ENCODE measurements around the gene GPRC5C. TPM values are rescaled to one million over a fixed set of nuclear protein-coding genes. Genes with fewer than 3 reads are reported as not detected.
A peak's percentile ranks its signal among the peaks of the same experiment; 100 is the strongest.

GPRC5C gene
- total and polyA plus RNA-seq, 2 of the 13 experiments (the other 11 are each of a cell fraction or from before 2014, with no cell fraction given): 85.6 to 300 TPM

DNA sequence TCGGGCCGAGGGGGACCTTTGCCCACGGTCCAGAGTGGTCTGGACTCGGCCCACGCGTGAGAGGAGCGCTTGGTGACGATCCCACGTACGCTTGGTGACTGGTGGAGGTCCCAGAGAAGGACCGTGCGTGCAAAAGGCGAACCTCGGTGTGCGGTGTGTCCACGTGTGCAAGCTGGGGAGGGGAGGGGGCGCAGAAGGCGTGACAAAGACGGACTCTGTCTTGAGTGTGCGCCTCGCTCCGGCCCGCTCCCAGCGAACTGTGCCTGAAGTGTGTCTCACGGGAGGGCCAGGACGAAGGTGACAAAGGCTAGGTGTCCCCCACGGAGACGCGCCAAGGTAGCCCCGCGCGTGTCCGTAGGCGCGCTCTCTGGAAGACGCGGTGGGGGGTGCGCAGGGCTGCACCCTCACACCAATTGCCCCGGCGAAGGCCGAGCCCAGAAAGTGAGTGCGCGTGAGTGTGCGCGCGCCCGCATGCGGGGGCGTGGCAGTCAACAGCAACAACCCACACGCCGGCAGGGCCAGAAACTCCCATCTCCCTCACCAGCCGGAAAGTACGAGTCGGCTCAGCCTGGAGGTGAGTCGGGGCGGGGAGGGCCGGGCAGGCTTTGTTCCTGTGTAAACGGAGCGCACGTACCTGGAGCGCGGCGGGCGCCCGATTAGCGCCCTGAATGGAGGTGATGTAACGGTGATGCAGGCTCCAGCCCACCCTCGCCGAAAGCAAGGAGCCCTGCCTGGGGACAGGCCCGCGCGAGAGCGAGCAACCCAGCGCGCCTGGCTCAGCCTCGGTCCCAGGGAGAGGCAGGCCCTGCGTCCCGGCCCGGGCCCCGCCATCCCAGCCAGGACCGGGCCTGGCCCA lies at the start of gene GPRC5C (continued):
- TF ChIP-seq ZFP36L2 (CRISPR knock-in tag; IDR thresholded peaks at IDR 0.05): no peak
- TF ChIP-seq, protein P1, sequence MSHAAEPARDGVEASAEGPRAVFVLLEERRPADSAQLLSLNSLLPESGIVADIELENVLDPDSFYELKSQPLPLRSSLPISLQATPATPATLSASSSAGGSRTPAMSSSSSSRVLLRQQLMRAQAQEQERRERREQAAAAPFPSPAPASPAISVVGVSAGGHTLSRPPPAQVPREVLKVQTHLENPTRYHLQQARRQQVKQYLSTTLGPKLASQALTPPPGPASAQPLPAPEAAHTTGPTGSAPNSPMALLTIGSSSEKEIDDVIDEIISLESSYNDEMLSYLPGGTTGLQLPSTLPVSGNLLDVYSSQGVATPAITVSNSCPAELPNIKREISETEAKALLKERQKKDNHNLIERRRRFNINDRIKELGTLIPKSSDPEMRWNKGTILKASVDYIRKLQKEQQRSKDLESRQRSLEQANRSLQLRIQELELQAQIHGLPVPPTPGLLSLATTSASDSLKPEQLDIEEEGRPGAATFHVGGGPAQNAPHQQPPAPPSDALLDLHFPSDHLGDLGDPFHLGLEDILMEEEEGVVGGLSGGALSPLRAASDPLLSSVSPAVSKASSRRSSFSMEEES (CRISPR knock-in tag; IDR thresholded peaks at IDR 0.05): peak; percentile 78
- peak; percentile 92 for TF ChIP-seq ZNF264 (CRISPR knock-in tag; IDR thresholded peaks at IDR 0.05)
- TF ChIP-seq SIX4 (CRISPR knock-in tag; IDR thresholded peaks at IDR 0.05): peak; percentile 55
- TF ChIP-seq TP53 (CRISPR knock-in tag; conservative IDR thresholded peaks at IDR 0.05): peak; percentile 65; the same call in 1 of the 2 replicates
- no peak for TF ChIP-seq ZFP36 (IDR thresholded peaks at IDR 0.05; ENCODE audit: borderline replicate concordance, low read depth, low read length, partially characterized antibody)
- TF ChIP-seq SNAI1 (CRISPR knock-in tag; IDR thresholded peaks at IDR 0.05; ENCODE audit: borderline replicate concordance): peak; percentile 87
- TF ChIP-seq ZKSCAN1 (IDR thresholded peaks at IDR 0.05; ENCODE audit: low read length): no peak
- no peak for TF ChIP-seq POLR2AphosphoS2 (IDR thresholded peaks at IDR 0.05; ENCODE audit: low read depth, low read length)
- TF ChIP-seq TEF (CRISPR knock-in tag; IDR thresholded peaks at IDR 0.05): no peak; the same call in 1 of the 2 replicates
- peak; percentile 68; the same call in 1 of the 2 replicates for TF ChIP-seq SOX5 (CRISPR knock-in tag; IDR thresholded peaks at IDR 0.05; ENCODE audit: borderline replicate concordance)
- no peak for TF ChIP-seq THYN1 (CRISPR knock-in tag; IDR thresholded peaks at IDR 0.05; ENCODE audit: borderline replicate concordance, low read depth)
- TF ChIP-seq ZNF570 (CRISPR knock-in tag; IDR thresholded peaks at IDR 0.05; ENCODE audit: borderline replicate concordance): peak; percentile 81; the same call in 1 of the 2 replicates
- peak; percentile 96 for TF ChIP-seq SIN3A (IDR thresholded peaks at IDR 0.05; ENCODE audit: borderline replicate concordance, low read depth, low read length)
- peak; percentile 61 for TF ChIP-seq ZNF746 (CRISPR knock-in tag; IDR thresholded peaks at IDR 0.05)
- peak; percentile 98 for TF ChIP-seq ZBTB43 (CRISPR knock-in tag; conservative IDR thresholded peaks at IDR 0.05)
- peak; percentile 37 for TF ChIP-seq XRCC5 (optimal IDR thresholded peaks at IDR 0.05; ENCODE audit: low read length)
- TF ChIP-seq ELF4 (CRISPR knock-in tag; IDR thresholded peaks at IDR 0.05; ENCODE audit: borderline replicate concordance): 0 out of 2 replicates have a peak, but pooled peaks have one; percentile 68
- TF ChIP-seq SP5 (CRISPR knock-in tag; IDR thresholded peaks at IDR 0.05; ENCODE audit: borderline replicate concordance, low read depth): peak; percentile 98
- 0 out of 2 replicates have a peak, but pooled peaks have one; percentile 41 for TF ChIP-seq ZNF484 (CRISPR knock-in tag; IDR thresholded peaks at IDR 0.05; ENCODE audit: borderline replicate concordance, low read depth)
- TF ChIP-seq KDM6A (CRISPR knock-in tag; IDR thresholded peaks at IDR 0.05; ENCODE audit: low read depth): no peak
- 0 out of 2 replicates have a peak, but pooled peaks have one; percentile 10 for TF ChIP-seq ZNF30 (CRISPR knock-in tag; IDR thresholded peaks at IDR 0.05)
- TF ChIP-seq ZNF800 (CRISPR knock-in tag; IDR thresholded peaks at IDR 0.05): peak; percentile 65
- no peak; the same call in 1 of the 2 replicates for TF ChIP-seq AHR (CRISPR knock-in tag; IDR thresholded peaks at IDR 0.05)
- no peak; the same call in 1 of the 2 replicates for TF ChIP-seq ZNF232 (CRISPR knock-in tag; IDR thresholded peaks at IDR 0.05; ENCODE audit: borderline replicate concordance)
- peak; percentile 97 for TF ChIP-seq FOXK2 (IDR thresholded peaks at IDR 0.05)

Measured in HepG2 (cell line).